Keratinocyte (primary cell): ENCODE data around the gene TOR1B.

Experiments
- EZH2 ChIP-seq: IDR thresholded peaks from one replicate; pipeline ENCODE4 v1.6.1; 2012; ENCODE audit warnings: inconsistent platforms, mild to moderate bottlenecking, low read length, moderate library complexity
- TF ChIP-seq, protein P1 (sequence below), 3 experiments: IDR thresholded peaks in 1 of 3; conservative IDR thresholded peaks in 1 of 3; optimal IDR thresholded peaks in 1 of 3; 2 replicates in 2 of 3; 3 replicates in 1 of 3; pipeline versions ENCODE3 to v1.5.1; 2011; ENCODE audit warnings: low read length in 3 of 3, mild to moderate bottlenecking in 3 of 3, moderate library complexity in 2 of 3, control low read depth in 1 of 3, inconsistent platforms in 1 of 3; ENCODE audit not compliant: insufficient read depth in 2 of 3; ENCODE audit errors: extremely low read depth in 1 of 3

- TF ChIP-seq EZH2 = no peak
- TF ChIP-seq, protein P1, sequence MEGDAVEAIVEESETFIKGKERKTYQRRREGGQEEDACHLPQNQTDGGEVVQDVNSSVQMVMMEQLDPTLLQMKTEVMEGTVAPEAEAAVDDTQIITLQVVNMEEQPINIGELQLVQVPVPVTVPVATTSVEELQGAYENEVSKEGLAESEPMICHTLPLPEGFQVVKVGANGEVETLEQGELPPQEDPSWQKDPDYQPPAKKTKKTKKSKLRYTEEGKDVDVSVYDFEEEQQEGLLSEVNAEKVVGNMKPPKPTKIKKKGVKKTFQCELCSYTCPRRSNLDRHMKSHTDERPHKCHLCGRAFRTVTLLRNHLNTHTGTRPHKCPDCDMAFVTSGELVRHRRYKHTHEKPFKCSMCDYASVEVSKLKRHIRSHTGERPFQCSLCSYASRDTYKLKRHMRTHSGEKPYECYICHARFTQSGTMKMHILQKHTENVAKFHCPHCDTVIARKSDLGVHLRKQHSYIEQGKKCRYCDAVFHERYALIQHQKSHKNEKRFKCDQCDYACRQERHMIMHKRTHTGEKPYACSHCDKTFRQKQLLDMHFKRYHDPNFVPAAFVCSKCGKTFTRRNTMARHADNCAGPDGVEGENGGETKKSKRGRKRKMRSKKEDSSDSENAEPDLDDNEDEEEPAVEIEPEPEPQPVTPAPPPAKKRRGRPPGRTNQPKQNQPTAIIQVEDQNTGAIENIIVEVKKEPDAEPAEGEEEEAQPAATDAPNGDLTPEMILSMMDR (optimal IDR thresholded peaks at IDR 0.05 in 1 of 3, IDR thresholded peaks at IDR 0.05 in 1 of 3, conservative IDR thresholded peaks at IDR 0.05 in 1 of 3; ENCODE audit: extremely low read depth in 1 of 3, insufficient read depth in 2 of 3, low read length in 3 of 3) = no peak
These were observed 41.6 kb upstream of the TOR1B start for GRCh38 chr9:129761293-129761900.
